KMS-11 (cell line): Measurements from ENCODE around the gene DNMT3A.

Experiments used
- H2AFZ ChIP-seq: fragments of 200-600 bp; sonication (generic); 2 replicates; pipeline ENCODE4 v1.6.1; 2016; ENCODE audit warnings: antibody characterized with exemption, mixed run types, low read depth
- H3K27ac ChIP-seq: fragments of 200-600 bp; sonication (generic); 2 replicates; pipeline ENCODE4 v1.6.1; 2016; ENCODE audit warnings: mild to moderate bottlenecking, mixed run types
- H3K27me3 ChIP-seq: fragments of 200-600 bp; sonication (generic); 2 replicates; pipeline ENCODE4 v1.6.1; 2017; ENCODE audit warnings: mild to moderate bottlenecking, low read depth, mixed run types, moderate library complexity; ENCODE audit not compliant: insufficient read depth
- H3K36me3 ChIP-seq: fragments of 200-600 bp; sonication (generic); 2 replicates; pipeline ENCODE4 v1.6.1; 2017; ENCODE audit warnings: mild to moderate bottlenecking, mixed run types; ENCODE audit not compliant: insufficient read depth
- H3K4me1 ChIP-seq: fragments of 200-600 bp; sonication (generic); 2 replicates; pipeline ENCODE4 v1.6.1; 2016; ENCODE audit warnings: mild to moderate bottlenecking, low read depth, mixed run types; ENCODE audit not compliant: poor library complexity, severe bottlenecking
- H3K4me2 ChIP-seq: fragments of 200-600 bp; sonication (generic); 2 replicates; pipeline ENCODE4 v1.7.0; 2016; ENCODE audit warnings: mild to moderate bottlenecking, mixed run types
- H3K4me3 ChIP-seq: fragments of 200-600 bp; sonication (generic); IDR thresholded peaks from 2 replicates; pipeline ENCODE4 v1.6.1; 2017; ENCODE audit warnings: low read depth, low read length, mixed read lengths; ENCODE audit not compliant: insufficient read depth
- H3K79me2 ChIP-seq: fragments of 200-600 bp; sonication (generic); 2 replicates; pipeline ENCODE4 v1.6.1; 2016; ENCODE audit warnings: low read depth, mixed run types; ENCODE audit not compliant: insufficient read depth
- H3K9ac ChIP-seq: fragments of 200-600 bp; sonication (generic); 2 replicates; pipeline ENCODE4 v1.6.1; 2016; ENCODE audit warnings: mild to moderate bottlenecking, mixed run types
- H4K20me1 ChIP-seq: fragments of 200-600 bp; sonication (generic); 2 replicates; pipeline ENCODE4 v1.6.1; 2016; ENCODE audit warnings: mild to moderate bottlenecking, mixed run types; ENCODE audit not compliant: insufficient read depth
- CTCF ChIP-seq: fragments of 200-600 bp; sonication (generic); conservative IDR thresholded peaks from 2 replicates; pipeline ENCODE4 v1.6.1; 2017; ENCODE audit warnings: low read depth, mild to moderate bottlenecking, antibody characterized with exemption, low read length, moderate library complexity, mixed read lengths

Gene DNMT3A

GRCh38 chr2:25252291-25253152 is 89.2 kb downstream of the DNMT3A start:
- TF ChIP-seq CTCF = no peak
- Histone ChIP-seq H3K9ac (peak overlapping the region; percentile 91), H3K4me3 (no peak overlapping the region), H3K27me3 (no peaks in the 10 kb centered on the region), H4K20me1 (no peaks in the 10 kb centered on the region), H2AFZ (peak overlapping the region; percentile 91), H3K79me2 (no peaks in the 10 kb centered on the region), H3K4me1 (no peaks in the 10 kb centered on the region), H3K27ac (no peak overlapping the region), H3K4me2 (peak overlapping the region; percentile 67), H3K36me3 (no peaks in the 10 kb centered on the region)

DNA sequence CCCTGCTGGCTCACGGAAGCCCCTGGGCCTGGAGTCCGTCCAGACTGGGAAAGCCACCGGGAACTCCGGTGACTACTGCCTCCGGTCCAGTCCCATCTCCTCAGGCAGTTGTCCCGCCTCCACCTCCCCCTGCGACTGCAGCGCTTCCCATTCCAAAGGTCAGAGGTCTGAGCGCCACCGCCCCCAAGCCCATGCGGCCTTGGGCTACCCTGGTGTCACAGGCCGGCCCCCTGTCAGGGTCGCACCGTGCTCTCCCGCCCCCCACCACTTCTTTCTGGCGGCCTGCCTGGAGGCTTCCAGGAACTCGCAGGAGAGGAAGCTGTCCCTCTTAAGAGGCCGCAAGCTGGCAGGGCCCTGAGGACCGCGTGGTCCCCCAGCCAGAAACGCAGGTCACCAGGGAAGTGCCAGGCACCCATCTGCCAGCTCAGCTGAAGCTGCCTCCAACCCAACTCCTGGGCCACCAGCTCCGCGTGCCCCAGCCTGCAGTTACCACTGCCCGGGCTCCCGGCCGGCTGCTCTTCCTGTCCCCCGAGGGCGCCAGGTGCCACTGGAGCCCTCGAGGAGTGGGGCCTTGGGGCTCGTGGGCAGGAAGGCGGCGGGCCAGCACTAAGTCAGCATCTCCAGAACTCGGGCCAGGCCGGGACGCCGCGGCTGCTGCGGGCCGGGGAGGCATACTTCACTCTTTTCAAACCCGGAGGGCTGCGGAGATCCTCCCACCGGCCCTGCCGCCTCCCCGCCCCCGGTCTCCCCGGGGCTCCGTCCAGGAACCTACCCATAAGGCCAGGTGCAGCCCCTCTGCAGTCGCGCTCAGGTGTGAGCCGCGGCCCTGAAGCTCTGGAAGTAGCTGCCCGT is 90.1 kb downstream of the DNMT3A start:
- Histone ChIP-seq H2AFZ (peak overlapping the region; percentile 81), H4K20me1 (no peaks in the 10 kb centered on the region), H3K4me2 (peak overlapping the region; percentile 67), H3K79me2 (no peaks in the 10 kb centered on the region), H3K36me3 (no peaks in the 10 kb centered on the region), H3K27ac (peak overlapping the region; percentile 60), H3K9ac (peak overlapping the region; percentile 91), H3K27me3 (no peaks in the 10 kb centered on the region), H3K4me1 (no peaks in the 10 kb centered on the region), H3K4me3 (no peak overlapping the region)
- TF ChIP-seq CTCF = no peak

- no peak for TF ChIP-seq CTCF
- H3K4me3 ChIP-seq = no peak overlapping the region
- peak overlapping the region; percentile 91; the same call in 1 of the 2 replicates for H3K9ac ChIP-seq
- H3K36me3 ChIP-seq = no peaks in the 10 kb centered on the region
- no peaks in the 10 kb centered on the region for H3K79me2 ChIP-seq
- H3K4me2 ChIP-seq = peak overlapping the region; percentile 67; the same call in 1 of the 2 replicates
- H4K20me1 ChIP-seq = no peaks in the 10 kb centered on the region
- no peak overlapping the region for H3K27ac ChIP-seq
- H3K27me3 ChIP-seq = no peaks in the 10 kb centered on the region
- H2AFZ ChIP-seq = no peak overlapping the region; the same call in 1 of the 2 replicates
- no peaks in the 10 kb centered on the region for H3K4me1 ChIP-seq
These were observed 90.7 kb downstream of the DNMT3A start for GRCh38 chr2:25251071-25251421.

DNA sequence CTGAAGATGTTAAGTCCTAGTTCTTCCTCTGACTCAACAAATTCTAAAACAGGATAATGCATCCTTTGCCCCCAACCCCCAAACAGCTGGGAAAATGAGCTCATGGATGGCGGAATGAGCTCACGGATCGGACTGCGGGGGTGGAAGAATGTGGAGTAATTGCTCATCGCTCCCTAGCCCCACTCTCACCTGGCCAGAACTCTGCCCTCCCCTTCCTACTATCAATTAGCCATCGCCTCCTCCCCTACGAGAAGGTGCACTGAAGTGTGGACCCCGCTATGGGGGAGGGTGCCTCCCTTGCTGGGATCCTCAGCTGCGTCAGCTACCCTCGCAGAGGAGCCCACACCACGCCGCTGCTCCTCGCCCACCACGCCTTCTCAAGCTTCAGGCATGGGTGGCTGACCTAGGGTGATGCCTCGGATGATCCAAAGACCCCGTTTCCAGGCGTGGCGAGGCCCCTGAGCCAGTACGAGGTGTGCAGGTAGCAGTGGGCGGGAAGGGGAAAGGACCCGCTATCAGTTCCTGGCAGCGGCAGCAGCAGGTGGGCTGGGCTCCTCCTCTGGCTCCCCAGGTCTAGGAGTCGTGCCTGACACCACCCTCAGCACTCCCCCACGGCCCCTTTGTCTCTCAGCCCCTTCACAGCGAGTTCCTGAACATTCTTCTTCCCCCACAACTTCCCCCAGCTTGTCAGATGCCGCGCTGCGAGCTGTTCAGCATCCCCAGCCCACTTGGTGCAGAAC is 91.2 kb downstream of the DNMT3A start:
- Histone ChIP-seq H3K27ac (no peak overlapping the region), H2AFZ (no peak overlapping the region), H3K79me2 (no peaks in the 10 kb centered on the region), H3K4me1 (no peaks in the 10 kb centered on the region), H3K4me2 (no peak overlapping the region), H4K20me1 (no peaks in the 10 kb centered on the region), H3K27me3 (no peaks in the 10 kb centered on the region), H3K4me3 (no peak overlapping the region), H3K36me3 (no peaks in the 10 kb centered on the region), H3K9ac (no peak overlapping the region)
- TF ChIP-seq CTCF = no peak
